Erythroblast (primary cell): ENCODE data around the gene FAM114A1.
"Not testable (repeated sequence)": the region's sequence is repeated elsewhere in the genome, so short reads cannot be mapped to it uniquely, and the experiment has no call there.

Experiments
- DNase-seq, 2 experiments: peaks; one replicate each; lab custom pipeline; 2025; lab: John Stamatoyannopoulos, UW
- GATA1 ChIP-seq: IDR thresholded peaks from 2 replicates; pipeline ENCODE4 v1.6.1; 2011; ENCODE audit warnings: low read depth, mild to moderate bottlenecking, control low read depth, low read length, moderate library complexity
- POLR2A ChIP-seq: IDR thresholded peaks from 2 replicates; pipeline ENCODE4 v1.6.1; 2011; ENCODE audit warnings: mild to moderate bottlenecking, low read length

The FAM114A1 gene

GRCh38 chr4:38920677-38921076 lies 53.1 kb downstream of the FAM114A1 start:
- DNase-seq: no peak
- TF ChIP-seq GATA1: no peak
- TF ChIP-seq POLR2A: no peak

- DNase-seq: no peak
- TF ChIP-seq GATA1 (no peak), POLR2A (no peak)
Measured at GRCh38 chr4:38921151-38921550, 53.5 kb downstream of the FAM114A1 start.

DNA sequence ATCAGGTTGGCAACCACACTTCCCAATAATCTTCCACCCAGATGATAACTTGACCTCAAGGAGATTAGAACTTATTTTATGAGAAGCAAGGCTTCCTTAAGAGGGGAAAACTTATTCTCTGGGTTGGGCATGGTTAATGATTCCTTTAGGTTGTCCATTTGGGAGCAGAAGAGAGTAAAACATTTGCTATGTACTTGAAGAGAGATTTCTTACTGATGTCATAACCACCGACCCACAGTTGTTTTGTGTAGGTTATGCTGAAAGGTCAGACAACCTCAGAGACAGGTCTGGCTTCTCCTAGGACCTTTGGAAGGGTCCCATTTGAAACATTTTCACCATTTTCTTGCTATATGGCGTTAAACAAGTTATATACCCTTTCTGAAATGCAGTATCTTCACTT lies 56.1 kb downstream of the FAM114A1 start:
- TF ChIP-seq POLR2A (no peak), GATA1 (no peak)
- DNase-seq: no peak

DNA sequence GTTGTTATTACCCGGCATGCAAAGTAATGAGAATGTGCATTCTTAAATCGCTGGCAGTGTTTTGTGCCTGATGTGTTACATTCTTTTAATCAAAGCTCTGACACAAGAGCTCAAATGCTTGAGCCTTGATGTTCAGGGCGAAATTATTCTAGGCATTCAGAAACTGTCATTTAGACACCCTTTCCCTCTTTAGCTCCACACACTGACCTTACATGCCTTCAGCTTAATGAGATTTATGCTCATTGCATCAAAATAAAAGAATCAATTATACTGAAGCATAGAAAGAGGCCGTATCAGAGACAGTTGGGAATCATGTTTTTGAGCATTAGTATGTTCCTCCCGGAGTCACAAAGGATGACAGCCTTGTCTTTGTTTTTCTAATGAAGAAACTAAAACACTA lies 56.7 kb downstream of the FAM114A1 start:
- DNase-seq: no peak

DNA sequence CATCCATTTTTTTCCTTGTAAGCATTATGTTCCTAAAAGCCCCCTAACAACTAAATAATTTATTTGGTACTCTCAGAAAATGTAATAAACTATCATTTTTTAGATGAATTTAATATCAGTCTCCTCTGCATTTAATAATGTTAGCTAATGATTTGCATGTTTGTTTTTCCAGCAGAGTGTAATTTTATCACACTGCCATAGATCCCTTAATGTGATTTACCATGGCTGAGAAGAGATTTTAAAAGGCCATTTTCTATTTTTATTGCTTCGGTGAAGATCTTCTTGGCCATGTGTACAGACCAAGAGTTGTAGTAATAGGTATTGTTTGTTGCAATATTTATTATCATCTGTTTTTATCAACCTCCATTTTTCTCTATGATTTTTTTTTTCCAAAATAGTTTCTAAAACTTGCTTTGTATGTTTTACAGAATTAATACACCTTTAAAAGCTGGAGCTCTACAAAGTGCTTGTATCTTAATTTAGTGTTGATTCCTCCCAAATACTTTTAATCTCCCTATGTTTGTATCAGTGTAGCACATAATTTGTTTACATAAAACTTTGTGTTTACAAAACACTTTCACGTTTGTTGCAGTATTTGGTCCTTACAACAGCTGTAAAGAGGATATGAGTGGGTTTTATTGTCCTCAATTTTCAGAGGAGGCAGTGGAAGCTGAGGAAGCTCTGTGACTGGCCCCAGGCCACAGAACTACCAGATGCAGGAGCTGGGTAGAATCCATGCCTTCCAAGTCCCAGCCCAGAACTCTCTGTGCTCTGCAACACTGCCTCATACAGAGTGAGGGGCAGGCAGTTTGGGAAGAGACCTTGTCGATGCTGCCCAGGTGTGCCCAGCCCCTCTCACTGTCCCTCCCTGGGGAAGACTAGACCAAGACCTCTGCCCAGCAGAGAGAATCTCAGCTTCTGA lies 58.1 kb downstream of the FAM114A1 start:
- no peak for DNase-seq
- no peak for TF ChIP-seq POLR2A
- no peak for TF ChIP-seq GATA1

More for the DNA sequence above, 56.7 kb downstream of the FAM114A1 start:
- no peak for TF ChIP-seq POLR2A

- no peak for DNase-seq
- TF ChIP-seq POLR2A (no peak), GATA1 (no peak)
Measured at GRCh38 chr4:38926896-38927295, 59.3 kb downstream of the FAM114A1 start.

- DNase-seq: no peak
Measured at GRCh38 chr4:38928568-38928967, 61.0 kb downstream of the FAM114A1 start.

DNA sequence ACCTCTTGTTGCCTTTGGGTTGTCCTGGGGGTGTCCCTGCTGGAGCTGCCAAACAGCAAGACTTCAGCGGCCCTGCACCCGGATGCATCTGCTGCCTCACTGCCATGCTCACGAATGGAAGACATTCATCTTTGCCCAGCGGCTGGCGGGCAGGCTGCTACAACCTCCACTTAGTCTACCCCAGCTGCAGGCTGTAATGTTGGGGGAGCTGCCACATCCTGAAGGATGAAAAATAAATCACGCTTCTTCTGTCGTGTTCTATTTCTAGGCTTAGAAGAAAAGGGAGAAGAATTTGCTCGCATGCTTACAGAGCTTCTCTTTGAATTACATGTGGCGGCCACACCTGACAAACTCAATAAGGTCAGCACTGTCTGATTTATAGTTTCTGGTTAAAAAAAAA lies 61.4 kb downstream of the FAM114A1 start:
- no peak for DNase-seq
- TF ChIP-seq GATA1 (no peak), POLR2A (no peak)

More at GRCh38 chr4:38928568-38928967, 61.0 kb downstream of the FAM114A1 start:
- no peak for TF ChIP-seq POLR2A

- TF ChIP-seq POLR2A: no peak
- TF ChIP-seq GATA1: no peak
- DNase-seq: no peak
Measured at GRCh38 chr4:38930204-38930603, 62.6 kb downstream of the FAM114A1 start.

GRCh38 chr4:38930707-38931106 lies 63.1 kb downstream of the FAM114A1 start:
- DNase-seq: no peak
- TF ChIP-seq POLR2A (no peak), GATA1 (no peak)

- no peak for DNase-seq
- no peak for TF ChIP-seq GATA1
- TF ChIP-seq POLR2A: no peak
Measured at GRCh38 chr4:38931125-38931524, 63.5 kb downstream of the FAM114A1 start.

GRCh38 chr4:38935391-38936073 lies 67.9 kb downstream of the FAM114A1 start:
- no peak for TF ChIP-seq POLR2A
- TF ChIP-seq GATA1: no peak
- DNase-seq: no peak

DNA sequence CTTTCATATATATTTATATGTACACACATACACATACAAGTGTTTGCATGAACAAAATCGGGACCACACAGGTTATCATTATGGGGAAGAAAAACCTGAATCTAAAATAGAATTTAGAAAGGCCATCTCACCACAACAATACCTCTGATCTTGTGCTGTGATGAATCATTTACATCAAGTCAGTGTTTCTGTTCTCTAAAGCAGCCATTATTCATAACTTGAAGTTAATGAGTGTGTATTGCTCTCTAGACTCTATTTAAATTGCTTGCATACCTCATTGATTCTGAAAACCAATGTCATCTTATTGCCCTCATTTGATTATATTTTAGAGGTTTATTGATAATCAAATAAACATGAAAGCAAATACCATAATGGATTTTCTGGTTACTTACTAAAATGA lies 71.6 kb downstream of the FAM114A1 start:
- DNase-seq: no peak
- no peak for TF ChIP-seq GATA1
- TF ChIP-seq POLR2A: no peak

GRCh38 chr4:38940476-38940875 lies 72.9 kb downstream of the FAM114A1 start:
- no peak for TF ChIP-seq GATA1
- no peak for TF ChIP-seq POLR2A
- DNase-seq: no peak

DNA sequence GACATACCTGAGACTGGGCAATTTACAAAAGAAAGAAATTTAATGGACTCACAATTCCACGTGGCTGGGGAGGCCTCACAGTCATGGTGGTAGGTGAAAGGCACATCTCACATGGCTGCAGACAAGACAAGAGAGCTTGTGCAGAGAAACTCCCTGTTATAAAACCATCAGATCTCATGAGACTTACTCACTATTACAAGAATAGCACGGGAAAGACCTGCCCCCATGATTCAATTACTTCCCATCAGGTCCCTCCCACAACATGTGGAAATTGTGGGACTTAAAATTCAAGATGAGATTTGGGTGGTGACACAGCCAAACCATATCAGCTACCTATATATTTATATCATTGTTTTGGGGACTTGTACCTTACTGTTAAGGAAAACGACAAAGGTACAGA lies 74.3 kb downstream of the FAM114A1 start:
- not testable (repeated sequence) for DNase-seq
